ENCODE data around the gene ANKH.

The ANKH gene

GRCh38 chr5:14743601-14744295 is 127.8 kb downstream of the ANKH start:
- no peak overlapping the region for H3K27ac ChIP-seq (ENCODE audit: low read depth, low read length)
- no peak overlapping the region for H3K9ac ChIP-seq (ENCODE audit: low read depth, low read length)
- H3K36me3 ChIP-seq (ENCODE audit: control insufficient read depth, insufficient read depth, low read length): no peaks in the 10 kb centered on the region
- no peaks in the 10 kb centered on the region for H3K27me3 ChIP-seq (ENCODE audit: control insufficient read depth, insufficient read depth, low read length)
- peaks cover 32% of the 10 kb centered on the region for H3K4me1 ChIP-seq (ENCODE audit: control insufficient read depth, insufficient read depth, low read length)
- H3K4me3 ChIP-seq (ENCODE audit: low read depth, low read length): no peak overlapping the region
- no peaks in the 10 kb centered on the region for H3K9me3 ChIP-seq (ENCODE audit: control insufficient read depth, insufficient read depth, low read length)

DNA sequence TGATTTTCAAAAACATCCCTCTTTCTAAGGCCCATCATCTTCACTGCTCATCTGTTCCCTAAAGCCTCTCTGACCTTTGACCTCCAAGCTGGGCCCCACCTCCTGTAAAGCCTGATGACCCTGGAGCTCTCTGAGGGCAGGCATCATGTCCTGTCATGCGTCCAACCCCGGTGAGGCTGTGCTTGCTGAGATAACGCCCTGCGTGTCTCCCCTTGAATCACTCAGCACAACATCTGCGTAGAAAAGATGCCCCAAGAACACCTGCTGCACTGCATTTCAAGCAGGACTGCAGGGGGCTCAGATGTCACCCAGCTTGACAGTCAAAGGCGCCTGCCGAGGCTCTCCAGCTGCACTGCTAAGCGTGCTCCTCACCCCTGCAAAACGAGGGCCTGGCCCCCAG is 129.1 kb downstream of the ANKH start:
- H3K36me3 ChIP-seq (ENCODE audit: control insufficient read depth, insufficient read depth, low read length): no peaks in the 10 kb centered on the region
- no peaks in the 10 kb centered on the region for H3K27me3 ChIP-seq (ENCODE audit: control insufficient read depth, insufficient read depth, low read length)
- H3K4me3 ChIP-seq (ENCODE audit: low read depth, low read length): no peak overlapping the region
- H3K9me3 ChIP-seq (ENCODE audit: control insufficient read depth, insufficient read depth, low read length): no peaks in the 10 kb centered on the region
- H3K9ac ChIP-seq (ENCODE audit: low read depth, low read length): no peak overlapping the region
- H3K27ac ChIP-seq (ENCODE audit: low read depth, low read length): no peak overlapping the region
- peaks cover 32% of the 10 kb centered on the region for H3K4me1 ChIP-seq (ENCODE audit: control insufficient read depth, insufficient read depth, low read length)

DNA sequence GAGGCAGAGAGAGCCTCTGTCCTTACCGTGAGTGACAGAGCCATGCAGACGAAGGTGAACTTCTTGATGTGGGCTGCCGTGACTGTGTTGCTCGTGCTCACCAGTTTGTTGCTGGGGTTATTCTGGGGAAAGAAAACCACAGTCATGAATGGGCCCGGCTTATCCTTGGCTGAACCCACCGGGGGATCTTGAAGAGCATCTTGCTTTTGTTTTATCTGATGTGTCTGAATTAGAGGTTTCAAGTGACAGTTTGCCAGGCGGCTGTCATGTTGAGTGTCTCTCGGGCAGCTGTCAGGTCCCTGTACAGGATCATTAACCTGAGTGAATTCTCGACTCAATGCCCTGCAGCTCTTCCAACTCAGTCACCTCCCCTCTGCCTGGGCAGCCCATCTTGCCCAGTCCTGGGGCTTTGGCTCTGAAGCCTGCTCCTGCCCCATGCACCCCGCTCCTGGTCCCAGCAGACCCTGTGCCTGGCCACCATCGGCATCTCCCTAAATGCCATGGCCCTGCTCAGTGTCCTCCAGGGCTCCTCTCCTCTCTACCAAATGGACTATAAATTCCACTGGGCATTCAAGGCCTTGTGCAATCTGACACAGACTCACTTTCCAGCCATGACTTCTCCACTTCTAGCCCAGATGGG is 129.7 kb downstream of the ANKH start:
- Histone ChIP-seq H3K4me1 (ENCODE audit: control insufficient read depth, insufficient read depth, low read length) (peaks cover 32% of the 10 kb centered on the region), H3K4me3 (ENCODE audit: low read depth, low read length) (no peak overlapping the region), H3K36me3 (ENCODE audit: control insufficient read depth, insufficient read depth, low read length) (no peaks in the 10 kb centered on the region), H3K9me3 (ENCODE audit: control insufficient read depth, insufficient read depth, low read length) (no peaks in the 10 kb centered on the region), H3K9ac (ENCODE audit: low read depth, low read length) (no peak overlapping the region), H3K27ac (ENCODE audit: low read depth, low read length) (no peak overlapping the region), H3K27me3 (ENCODE audit: control insufficient read depth, insufficient read depth, low read length) (no peaks in the 10 kb centered on the region)

GRCh38 chr5:14741131-14741530 is 130.4 kb downstream of the ANKH start:
- Histone ChIP-seq H3K9ac (ENCODE audit: low read depth, low read length) (no peak overlapping the region), H3K4me3 (ENCODE audit: low read depth, low read length) (no peak overlapping the region), H3K27me3 (ENCODE audit: control insufficient read depth, insufficient read depth, low read length) (no peaks in the 10 kb centered on the region), H3K36me3 (ENCODE audit: control insufficient read depth, insufficient read depth, low read length) (no peaks in the 10 kb centered on the region), H3K27ac (ENCODE audit: low read depth, low read length) (no peak overlapping the region), H3K9me3 (ENCODE audit: control insufficient read depth, insufficient read depth, low read length) (no peaks in the 10 kb centered on the region), H3K4me1 (ENCODE audit: control insufficient read depth, insufficient read depth, low read length) (peaks cover 32% of the 10 kb centered on the region)

DNA sequence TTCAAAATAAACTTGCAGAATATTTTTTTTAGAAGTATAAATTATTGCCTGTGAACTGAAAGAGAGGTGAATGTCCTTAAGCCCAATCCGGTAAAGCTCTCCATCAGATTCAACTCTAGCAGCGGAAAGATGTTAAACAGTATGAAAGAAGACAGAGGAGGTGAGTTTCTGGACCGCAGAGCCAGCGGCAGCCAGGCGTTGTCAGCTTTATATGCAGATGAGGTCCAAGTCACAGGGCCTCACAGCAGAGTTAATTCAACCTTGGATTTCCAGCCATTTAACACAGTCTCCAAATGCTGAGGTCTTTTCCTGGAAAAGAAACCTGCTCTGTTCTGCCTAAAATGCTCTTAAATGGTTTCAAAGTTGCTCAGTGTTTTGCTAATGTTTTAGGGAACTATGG is 131.6 kb downstream of the ANKH start:
- H3K27me3 ChIP-seq (ENCODE audit: control insufficient read depth, insufficient read depth, low read length): no peaks in the 10 kb centered on the region
- no peak overlapping the region for H3K4me3 ChIP-seq (ENCODE audit: low read depth, low read length)
- H3K27ac ChIP-seq (ENCODE audit: low read depth, low read length): no peak overlapping the region
- H3K4me1 ChIP-seq (ENCODE audit: control insufficient read depth, insufficient read depth, low read length): peaks cover 32% of the 10 kb centered on the region
- H3K9me3 ChIP-seq (ENCODE audit: control insufficient read depth, insufficient read depth, low read length): no peaks in the 10 kb centered on the region
- H3K9ac ChIP-seq (ENCODE audit: low read depth, low read length): no peak overlapping the region
- H3K36me3 ChIP-seq (ENCODE audit: control insufficient read depth, insufficient read depth, low read length): no peaks in the 10 kb centered on the region

DNA sequence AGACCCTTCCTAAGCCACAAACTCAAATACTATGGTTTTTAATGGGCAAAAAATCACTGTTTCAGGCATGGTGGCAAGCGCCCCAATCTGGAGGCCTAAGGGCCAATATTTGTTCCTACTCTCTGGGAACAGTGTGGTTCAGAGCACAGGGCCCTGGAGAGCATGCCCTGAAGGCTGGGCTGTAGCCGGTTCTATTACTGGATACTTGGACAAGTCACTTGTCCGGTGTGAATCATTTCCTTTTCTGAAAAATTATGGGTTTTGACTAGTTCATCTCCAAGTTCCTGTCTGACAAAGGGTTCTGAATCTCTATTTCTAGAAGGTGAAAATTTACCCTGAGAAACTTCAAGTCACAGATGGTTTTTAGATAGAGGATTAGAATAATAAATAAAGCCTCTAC is 132.0 kb downstream of the ANKH start:
- Histone ChIP-seq H3K27me3 (ENCODE audit: control insufficient read depth, insufficient read depth, low read length) (no peaks in the 10 kb centered on the region), H3K9ac (ENCODE audit: low read depth, low read length) (no peak overlapping the region), H3K36me3 (ENCODE audit: control insufficient read depth, insufficient read depth, low read length) (no peaks in the 10 kb centered on the region), H3K4me1 (ENCODE audit: control insufficient read depth, insufficient read depth, low read length) (peaks cover 32% of the 10 kb centered on the region), H3K9me3 (ENCODE audit: control insufficient read depth, insufficient read depth, low read length) (no peaks in the 10 kb centered on the region), H3K27ac (ENCODE audit: low read depth, low read length) (no peak overlapping the region), H3K4me3 (ENCODE audit: low read depth, low read length) (no peak overlapping the region)

DNA sequence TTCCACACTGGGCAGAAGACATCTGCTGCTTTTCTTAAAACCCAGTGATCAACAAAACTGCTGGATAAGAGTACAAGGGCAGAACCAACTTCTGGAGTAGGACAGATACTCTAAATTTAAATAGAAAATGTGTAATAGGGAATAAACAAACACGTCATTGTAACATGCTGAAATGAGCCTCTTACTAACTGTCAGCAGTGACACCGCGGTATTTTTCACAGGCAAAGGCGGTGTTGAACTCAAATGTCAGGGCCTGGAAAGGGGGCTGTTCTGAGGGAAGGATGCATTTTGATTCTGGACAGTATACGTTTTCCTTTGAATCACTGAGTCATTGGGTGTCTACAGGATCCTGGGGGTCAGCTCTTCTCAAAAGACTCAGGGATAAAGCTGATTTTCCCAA is 133.5 kb downstream of the ANKH start:
- H3K4me1 ChIP-seq (ENCODE audit: control insufficient read depth, insufficient read depth, low read length): peaks cover 32% of the 10 kb centered on the region
- no peaks in the 10 kb centered on the region for H3K27me3 ChIP-seq (ENCODE audit: control insufficient read depth, insufficient read depth, low read length)
- H3K9me3 ChIP-seq (ENCODE audit: control insufficient read depth, insufficient read depth, low read length): no peaks in the 10 kb centered on the region
- no peak overlapping the region for H3K4me3 ChIP-seq (ENCODE audit: low read depth, low read length)
- no peaks in the 10 kb centered on the region for H3K36me3 ChIP-seq (ENCODE audit: control insufficient read depth, insufficient read depth, low read length)
- H3K9ac ChIP-seq (ENCODE audit: low read depth, low read length): no peak overlapping the region
- no peak overlapping the region for H3K27ac ChIP-seq (ENCODE audit: low read depth, low read length)

DNA sequence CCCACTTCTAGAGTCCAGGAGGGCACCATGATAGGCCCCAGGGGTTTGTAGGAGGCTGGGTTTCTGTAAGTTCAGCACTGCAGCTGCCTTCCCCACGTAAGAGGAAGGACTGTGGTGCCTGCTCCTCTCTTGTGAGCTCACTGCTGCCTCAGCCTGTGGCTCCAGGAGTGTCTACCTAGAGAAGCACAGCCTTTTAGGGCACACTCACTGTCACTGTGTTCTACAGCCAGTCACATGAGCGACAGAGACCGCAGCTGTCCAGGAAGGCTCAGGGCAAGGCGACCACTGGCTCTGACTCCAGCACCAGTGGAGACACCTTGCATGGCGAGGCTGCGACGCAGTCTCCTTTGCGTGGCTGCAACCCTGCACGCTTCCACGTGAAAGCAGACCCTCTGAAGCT is 134.3 kb downstream of the ANKH start:
- peaks cover 25% of the 10 kb centered on the region for H3K4me1 ChIP-seq (ENCODE audit: control insufficient read depth, insufficient read depth, low read length)
- no peak overlapping the region for H3K9ac ChIP-seq (ENCODE audit: low read depth, low read length)
- H3K9me3 ChIP-seq (ENCODE audit: control insufficient read depth, insufficient read depth, low read length): no peaks in the 10 kb centered on the region
- no peak overlapping the region for H3K27ac ChIP-seq (ENCODE audit: low read depth, low read length)
- no peak overlapping the region for H3K4me3 ChIP-seq (ENCODE audit: low read depth, low read length)
- H3K36me3 ChIP-seq (ENCODE audit: control insufficient read depth, insufficient read depth, low read length): no peaks in the 10 kb centered on the region
- H3K27me3 ChIP-seq (ENCODE audit: control insufficient read depth, insufficient read depth, low read length): no peaks in the 10 kb centered on the region

DNA sequence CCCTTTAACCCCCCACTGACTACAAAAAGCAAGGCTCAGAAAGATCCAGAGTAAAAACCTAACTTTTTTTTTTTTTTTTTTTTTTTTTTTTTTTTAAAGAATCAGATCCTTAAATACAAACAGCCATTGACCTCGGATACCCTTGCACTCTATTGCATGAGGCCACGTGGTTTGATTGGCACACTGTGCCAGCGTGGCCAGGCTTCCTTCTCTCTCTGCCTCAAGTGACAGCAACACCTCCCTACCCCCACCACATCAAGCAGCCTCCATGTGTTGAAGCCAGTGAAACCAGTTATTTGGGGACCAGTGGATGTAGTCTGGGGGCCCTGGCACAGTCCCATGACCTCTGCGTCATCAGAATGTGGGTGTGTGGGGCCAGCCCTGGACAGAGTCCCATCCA is 135.6 kb downstream of the ANKH start:
- Histone ChIP-seq H3K9me3 (ENCODE audit: control insufficient read depth, insufficient read depth, low read length) (no peaks in the 10 kb centered on the region), H3K4me1 (ENCODE audit: control insufficient read depth, insufficient read depth, low read length) (peaks cover 11% of the 10 kb centered on the region), H3K9ac (ENCODE audit: low read depth, low read length) (no peak overlapping the region), H3K4me3 (ENCODE audit: low read depth, low read length) (no peak overlapping the region), H3K27ac (ENCODE audit: low read depth, low read length) (no peak overlapping the region), H3K36me3 (ENCODE audit: control insufficient read depth, insufficient read depth, low read length) (no peaks in the 10 kb centered on the region), H3K27me3 (ENCODE audit: control insufficient read depth, insufficient read depth, low read length) (no peaks in the 10 kb centered on the region)

DNA sequence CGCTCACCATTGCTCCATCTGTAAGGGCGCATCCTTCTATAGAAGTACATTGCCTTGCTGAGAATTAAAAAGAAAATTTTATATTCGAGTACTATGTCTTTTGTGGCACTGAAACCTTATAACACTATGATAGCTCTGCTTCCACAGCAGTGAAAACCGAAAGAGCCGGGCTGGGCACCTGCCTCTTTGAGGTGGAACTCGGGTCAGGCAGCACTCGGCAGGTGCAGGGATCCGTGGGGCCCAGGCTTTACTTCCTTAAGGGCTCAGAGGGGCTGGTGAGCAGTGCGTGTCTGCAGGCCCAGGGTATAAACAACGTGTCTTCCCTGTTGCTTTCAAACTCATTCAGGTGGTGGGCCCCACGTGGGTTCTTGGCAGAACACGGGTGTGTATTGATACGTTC is 137.2 kb downstream of the ANKH start:
- no peaks in the 10 kb centered on the region for H3K27me3 ChIP-seq (ENCODE audit: control insufficient read depth, insufficient read depth, low read length)
- H3K9ac ChIP-seq (ENCODE audit: low read depth, low read length): no peak overlapping the region
- peaks cover 5% of the 10 kb centered on the region; the same call in 1 of the 2 replicates for H3K4me1 ChIP-seq (ENCODE audit: control insufficient read depth, insufficient read depth, low read length)
- no peaks in the 10 kb centered on the region for H3K36me3 ChIP-seq (ENCODE audit: control insufficient read depth, insufficient read depth, low read length)
- H3K9me3 ChIP-seq (ENCODE audit: control insufficient read depth, insufficient read depth, low read length): no peaks in the 10 kb centered on the region
- no peak overlapping the region for H3K4me3 ChIP-seq (ENCODE audit: low read depth, low read length)
- no peak overlapping the region for H3K27ac ChIP-seq (ENCODE audit: low read depth, low read length)

GRCh38 chr5:14733661-14734060 is 137.9 kb downstream of the ANKH start:
- H3K4me3 ChIP-seq (ENCODE audit: low read depth, low read length): no peak overlapping the region
- no peak overlapping the region for H3K9ac ChIP-seq (ENCODE audit: low read depth, low read length)
- no peak overlapping the region for H3K27ac ChIP-seq (ENCODE audit: low read depth, low read length)
- no peaks in the 10 kb centered on the region for H3K36me3 ChIP-seq (ENCODE audit: control insufficient read depth, insufficient read depth, low read length)
- no peaks in the 10 kb centered on the region for H3K27me3 ChIP-seq (ENCODE audit: control insufficient read depth, insufficient read depth, low read length)
- H3K9me3 ChIP-seq (ENCODE audit: control insufficient read depth, insufficient read depth, low read length): no peaks in the 10 kb centered on the region
- peaks cover 8% of the 10 kb centered on the region for H3K4me1 ChIP-seq (ENCODE audit: control insufficient read depth, insufficient read depth, low read length)
